K562 treated with DMSO at 1 percent for 4 hours (cell line): ENCODE results near the gene CAGE1. TPM values are rescaled to one million over a fixed set of nuclear protein-coding genes. Genes with fewer than 3 reads are reported as not detected.

Experiments used
- total RNA-seq: library from RNA; unstranded; fragments of 300-600 nt; gene quantifications from 2 replicates; pipeline ENCODE4 v1.2.3, GENCODE V29; 2022; ENCODE audit not compliant: insufficient read depth

The CAGE1 gene
- not detected in 2 replicates for total RNA-seq

DNA sequence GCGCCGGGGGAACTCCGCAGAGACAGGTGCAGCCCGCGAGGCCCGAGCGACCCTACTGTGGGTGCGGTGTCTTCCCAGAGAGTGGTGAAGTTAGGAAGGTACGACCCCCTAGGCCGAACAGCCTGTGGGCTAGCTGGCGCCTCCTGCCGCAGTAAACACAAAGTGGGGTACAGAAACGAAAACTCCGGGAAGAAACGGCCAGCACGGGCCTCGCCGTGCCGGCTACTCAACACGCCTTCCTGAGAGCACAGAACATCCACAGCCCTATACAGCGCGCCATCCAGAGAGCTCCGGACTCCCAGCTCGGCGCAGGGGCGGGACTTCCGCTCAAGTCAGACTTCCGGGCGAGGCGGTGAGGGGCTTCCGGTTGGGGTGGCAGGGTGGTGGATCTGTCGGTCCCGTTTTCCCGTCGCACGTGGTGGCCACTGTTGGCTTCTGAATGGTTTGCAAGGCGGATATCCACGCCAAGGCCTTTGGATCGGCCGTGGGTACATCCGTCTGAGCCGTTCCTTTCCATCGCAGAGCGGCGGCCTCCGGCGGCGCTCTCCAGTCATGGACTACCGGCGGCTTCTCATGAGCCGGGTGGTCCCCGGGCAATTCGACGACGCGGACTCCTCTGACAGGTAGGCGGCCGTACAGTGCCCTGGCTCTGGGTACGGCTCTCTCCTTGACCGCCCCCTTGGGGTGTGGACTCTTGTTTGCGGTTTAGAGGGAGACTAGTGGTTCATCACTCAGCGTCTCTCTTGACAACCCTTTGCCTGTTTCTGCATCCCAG, at the start of gene CAGE1, which contains the start of gene RIOK1:
CAGE1 (minus strand) TSS at position 292 of the 775 bp plus-strand sequence. CDS start 2,569 bp downstream, outside the sequence.
RIOK1 (plus strand) TSS at position 358 of the 775 bp plus-strand sequence; CDS start at position 553, 195 bp downstream.

DNA sequence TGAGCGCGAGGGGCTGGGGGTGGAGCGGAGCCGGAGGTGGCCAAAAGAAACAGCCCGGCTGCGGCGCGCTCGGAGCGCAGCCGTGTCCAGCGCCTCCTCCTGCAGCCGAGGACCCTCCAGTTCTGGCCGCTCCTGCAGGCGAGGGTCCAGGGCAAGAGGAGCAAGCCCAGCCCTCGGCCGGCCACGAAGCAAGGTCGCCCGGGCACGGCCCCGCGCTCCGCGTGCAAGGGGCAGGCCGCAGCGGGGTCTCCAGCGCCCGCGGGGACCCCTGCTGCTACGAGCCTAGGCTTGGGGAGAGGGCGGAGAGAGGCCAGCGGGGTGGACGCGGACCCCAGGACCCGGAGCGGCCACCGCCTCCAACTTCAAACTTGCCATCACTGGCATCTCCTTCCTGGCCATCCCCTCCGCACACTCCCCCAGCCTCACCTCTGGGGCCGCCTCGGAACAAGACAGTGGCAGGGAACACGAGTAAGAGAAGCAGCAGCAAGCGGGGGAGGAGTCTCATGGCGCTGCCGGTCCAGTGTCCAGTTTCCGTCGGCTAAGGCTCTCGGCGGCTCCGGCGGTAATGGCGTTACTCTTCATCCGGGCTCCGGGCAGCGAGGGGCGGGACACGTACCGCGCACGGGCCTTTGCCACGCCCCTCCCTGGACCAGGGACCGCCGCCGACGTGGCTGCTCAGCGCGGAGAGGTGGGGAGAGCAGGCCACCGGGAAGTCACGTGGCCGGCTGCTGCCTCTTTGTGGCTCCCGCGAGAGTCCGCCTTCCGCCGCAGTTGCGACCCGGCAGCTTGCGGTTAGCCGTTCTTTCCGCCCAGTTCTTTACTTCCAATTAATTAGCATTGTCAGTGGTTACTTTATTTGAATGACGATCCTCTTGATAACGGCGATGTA, 76.7 kb downstream of the CAGE1 start, which contains the start of gene SSR1:
SSR1 (minus strand) TSS at position 584 of the 889 bp plus-strand sequence; CDS start at position 505, 79 bp downstream.

Other genes starting within 250 kb of the CAGE1 start
- 79.4 and 84.1 TPM in 2 replicates for gene SSR1, start 76.5 kb downstream of the CAGE1 start, total RNA-seq
- gene RIOK1, start 66 bp upstream of the CAGE1 start, total RNA-seq: 19.5 and 23.4 TPM in 2 replicates
- gene DSP, start 151.9 kb upstream of the CAGE1 start, total RNA-seq: not detected in 2 replicates
- gene SNRNP48, start 200.5 kb upstream of the CAGE1 start, total RNA-seq: 12.8 and 16.6 TPM in 2 replicates